ENCODE results near the gene FIZ1. TPM values are rescaled to one million over a fixed set of nuclear protein-coding genes. Genes with fewer than 3 reads are reported as not detected.

FIZ1 gene
- polyA plus RNA-seq, 1 donor from 2014 or later: 7.4 TPM

- Histone ChIP-seq H3K36me3 (ENCODE audit: insufficient read depth, low read length) (no peaks in the 10 kb centered on the region), H2AFZ (ENCODE audit: low read depth, low read length) (no peak overlapping the region), H3K27me3 (ENCODE audit: insufficient read depth, low read depth, low read length) (no peaks in the 10 kb centered on the region), H3K9me3 (ENCODE audit: low read length) (no peaks in the 10 kb centered on the region), H3F3A (ENCODE audit: insufficient read depth, low read length, poor library complexity, severe bottlenecking) (no peaks in the 10 kb centered on the region), H4K20me1 (ENCODE audit: insufficient read depth) (no peaks in the 10 kb centered on the region), H3K4me2 (ENCODE audit: low read length) (no peak overlapping the region), H3K79me2 (replicated peaks; ENCODE audit: insufficient read depth, low read length) (peaks cover 20% of the 10 kb centered on the region), H3K27ac (ENCODE audit: low read length) (no peak overlapping the region), H3K4me3 (ENCODE audit: low read length) (no peak overlapping the region), H3K9me2 (ENCODE audit: insufficient read depth, low read length) (no peaks in the 10 kb centered on the region), H3K9ac (ENCODE audit: low read length) (no peak overlapping the region)
- TF ChIP-seq, protein P1, sequence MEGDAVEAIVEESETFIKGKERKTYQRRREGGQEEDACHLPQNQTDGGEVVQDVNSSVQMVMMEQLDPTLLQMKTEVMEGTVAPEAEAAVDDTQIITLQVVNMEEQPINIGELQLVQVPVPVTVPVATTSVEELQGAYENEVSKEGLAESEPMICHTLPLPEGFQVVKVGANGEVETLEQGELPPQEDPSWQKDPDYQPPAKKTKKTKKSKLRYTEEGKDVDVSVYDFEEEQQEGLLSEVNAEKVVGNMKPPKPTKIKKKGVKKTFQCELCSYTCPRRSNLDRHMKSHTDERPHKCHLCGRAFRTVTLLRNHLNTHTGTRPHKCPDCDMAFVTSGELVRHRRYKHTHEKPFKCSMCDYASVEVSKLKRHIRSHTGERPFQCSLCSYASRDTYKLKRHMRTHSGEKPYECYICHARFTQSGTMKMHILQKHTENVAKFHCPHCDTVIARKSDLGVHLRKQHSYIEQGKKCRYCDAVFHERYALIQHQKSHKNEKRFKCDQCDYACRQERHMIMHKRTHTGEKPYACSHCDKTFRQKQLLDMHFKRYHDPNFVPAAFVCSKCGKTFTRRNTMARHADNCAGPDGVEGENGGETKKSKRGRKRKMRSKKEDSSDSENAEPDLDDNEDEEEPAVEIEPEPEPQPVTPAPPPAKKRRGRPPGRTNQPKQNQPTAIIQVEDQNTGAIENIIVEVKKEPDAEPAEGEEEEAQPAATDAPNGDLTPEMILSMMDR (IDR thresholded peaks at IDR 0.05; ENCODE audit: poor library complexity, severe bottlenecking): no peak
- TF ChIP-seq, protein P2, sequence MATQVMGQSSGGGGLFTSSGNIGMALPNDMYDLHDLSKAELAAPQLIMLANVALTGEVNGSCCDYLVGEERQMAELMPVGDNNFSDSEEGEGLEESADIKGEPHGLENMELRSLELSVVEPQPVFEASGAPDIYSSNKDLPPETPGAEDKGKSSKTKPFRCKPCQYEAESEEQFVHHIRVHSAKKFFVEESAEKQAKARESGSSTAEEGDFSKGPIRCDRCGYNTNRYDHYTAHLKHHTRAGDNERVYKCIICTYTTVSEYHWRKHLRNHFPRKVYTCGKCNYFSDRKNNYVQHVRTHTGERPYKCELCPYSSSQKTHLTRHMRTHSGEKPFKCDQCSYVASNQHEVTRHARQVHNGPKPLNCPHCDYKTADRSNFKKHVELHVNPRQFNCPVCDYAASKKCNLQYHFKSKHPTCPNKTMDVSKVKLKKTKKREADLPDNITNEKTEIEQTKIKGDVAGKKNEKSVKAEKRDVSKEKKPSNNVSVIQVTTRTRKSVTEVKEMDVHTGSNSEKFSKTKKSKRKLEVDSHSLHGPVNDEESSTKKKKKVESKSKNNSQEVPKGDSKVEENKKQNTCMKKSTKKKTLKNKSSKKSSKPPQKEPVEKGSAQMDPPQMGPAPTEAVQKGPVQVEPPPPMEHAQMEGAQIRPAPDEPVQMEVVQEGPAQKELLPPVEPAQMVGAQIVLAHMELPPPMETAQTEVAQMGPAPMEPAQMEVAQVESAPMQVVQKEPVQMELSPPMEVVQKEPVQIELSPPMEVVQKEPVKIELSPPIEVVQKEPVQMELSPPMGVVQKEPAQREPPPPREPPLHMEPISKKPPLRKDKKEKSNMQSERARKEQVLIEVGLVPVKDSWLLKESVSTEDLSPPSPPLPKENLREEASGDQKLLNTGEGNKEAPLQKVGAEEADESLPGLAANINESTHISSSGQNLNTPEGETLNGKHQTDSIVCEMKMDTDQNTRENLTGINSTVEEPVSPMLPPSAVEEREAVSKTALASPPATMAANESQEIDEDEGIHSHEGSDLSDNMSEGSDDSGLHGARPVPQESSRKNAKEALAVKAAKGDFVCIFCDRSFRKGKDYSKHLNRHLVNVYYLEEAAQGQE (IDR thresholded peaks at IDR 0.05; ENCODE audit: borderline replicate concordance): no peak
- TF ChIP-seq EZH2 (IDR thresholded peaks at IDR 0.05; ENCODE audit: borderline replicate concordance, insufficient read depth, low read length, poor library complexity, severe bottlenecking): no peak
- TF ChIP-seq RAD21 (conservative IDR thresholded peaks at IDR 0.05): no peak
- TF ChIP-seq POLR2AphosphoS5 (IDR thresholded peaks at IDR 0.05): no peak
Observed at GRCh38 chr19:55633861-55634260, 34.5 kb upstream of the FIZ1 start.

DNA sequence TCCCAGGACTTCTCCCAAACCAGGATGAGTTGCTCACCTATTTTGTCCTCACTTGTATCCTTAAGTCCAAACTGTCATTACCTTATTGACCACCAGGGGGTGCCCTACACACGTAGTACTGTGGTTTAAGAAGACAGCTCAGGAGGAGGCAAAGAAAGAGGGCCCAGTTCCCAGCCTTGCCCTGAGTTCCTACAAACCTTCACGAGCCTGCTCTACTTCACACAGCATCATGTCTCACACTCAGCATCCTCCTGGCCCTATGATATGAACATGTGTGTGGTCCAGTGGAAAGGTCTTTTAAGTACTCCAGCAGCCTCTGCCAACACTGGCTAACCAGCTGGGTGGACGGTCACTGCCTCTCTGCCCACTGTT lies 33.1 kb upstream of the FIZ1 start:
- Histone ChIP-seq H3K36me3 (ENCODE audit: insufficient read depth, low read length) (no peaks in the 10 kb centered on the region), H4K20me1 (ENCODE audit: insufficient read depth) (no peaks in the 10 kb centered on the region), H3K9me3 (ENCODE audit: low read length) (no peaks in the 10 kb centered on the region), H3F3A (ENCODE audit: insufficient read depth, low read length, poor library complexity, severe bottlenecking) (no peaks in the 10 kb centered on the region), H3K27me3 (ENCODE audit: insufficient read depth, low read depth, low read length) (no peaks in the 10 kb centered on the region), H3K79me2 (replicated peaks; ENCODE audit: insufficient read depth, low read length) (peaks cover 17% of the 10 kb centered on the region), H3K9me2 (ENCODE audit: insufficient read depth, low read length) (no peaks in the 10 kb centered on the region), H3K27ac (ENCODE audit: low read length) (peak overlapping the region; percentile 30), H3K4me3 (ENCODE audit: low read length) (no peak overlapping the region), H3K4me2 (ENCODE audit: low read length) (no peak overlapping the region), H3K9ac (ENCODE audit: low read length) (no peak overlapping the region), H2AFZ (ENCODE audit: low read depth, low read length) (no peak overlapping the region)
- TF ChIP-seq SMC3 (conservative IDR thresholded peaks at IDR 0.05; ENCODE audit: poor library complexity) (peak; percentile 68), MXI1 (conservative IDR thresholded peaks at IDR 0.05; ENCODE audit: poor library complexity, severe bottlenecking) (no peak), POLR2AphosphoS5 (IDR thresholded peaks at IDR 0.05) (no peak), EZH2 (IDR thresholded peaks at IDR 0.05; ENCODE audit: borderline replicate concordance, insufficient read depth, low read length, poor library complexity, severe bottlenecking) (no peak), EP300 (conservative IDR thresholded peaks at IDR 0.05; ENCODE audit: poor library complexity, severe bottlenecking) (no peak), TAF1 (IDR thresholded peaks at IDR 0.05; ENCODE audit: low read depth) (no peak), RAD21 (conservative IDR thresholded peaks at IDR 0.05) (peak; percentile 70)
- TF ChIP-seq, protein P1 (IDR thresholded peaks at IDR 0.05; ENCODE audit: poor library complexity, severe bottlenecking): peak; percentile 82
